ENCODE measurements around the gene DNM1L. TPM values are rescaled to one million over a fixed set of nuclear protein-coding genes. Genes with fewer than 3 reads are reported as not detected.

DNM1L gene
- polyA plus RNA-seq, 1 experiment: 68.2 TPM

GRCh38 chr12:32780071-32780470, 101.0 kb downstream of the DNM1L start:
- no peak for DNase-seq (ENCODE audit: low read depth, low spot score)
- TF ChIP-seq, protein P1, sequence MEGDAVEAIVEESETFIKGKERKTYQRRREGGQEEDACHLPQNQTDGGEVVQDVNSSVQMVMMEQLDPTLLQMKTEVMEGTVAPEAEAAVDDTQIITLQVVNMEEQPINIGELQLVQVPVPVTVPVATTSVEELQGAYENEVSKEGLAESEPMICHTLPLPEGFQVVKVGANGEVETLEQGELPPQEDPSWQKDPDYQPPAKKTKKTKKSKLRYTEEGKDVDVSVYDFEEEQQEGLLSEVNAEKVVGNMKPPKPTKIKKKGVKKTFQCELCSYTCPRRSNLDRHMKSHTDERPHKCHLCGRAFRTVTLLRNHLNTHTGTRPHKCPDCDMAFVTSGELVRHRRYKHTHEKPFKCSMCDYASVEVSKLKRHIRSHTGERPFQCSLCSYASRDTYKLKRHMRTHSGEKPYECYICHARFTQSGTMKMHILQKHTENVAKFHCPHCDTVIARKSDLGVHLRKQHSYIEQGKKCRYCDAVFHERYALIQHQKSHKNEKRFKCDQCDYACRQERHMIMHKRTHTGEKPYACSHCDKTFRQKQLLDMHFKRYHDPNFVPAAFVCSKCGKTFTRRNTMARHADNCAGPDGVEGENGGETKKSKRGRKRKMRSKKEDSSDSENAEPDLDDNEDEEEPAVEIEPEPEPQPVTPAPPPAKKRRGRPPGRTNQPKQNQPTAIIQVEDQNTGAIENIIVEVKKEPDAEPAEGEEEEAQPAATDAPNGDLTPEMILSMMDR (IDR thresholded peaks at IDR 0.05; ENCODE audit: low read depth, low read length): no peak
- ChIA-PET POLR2A (no interaction called here), CTCF (interaction anchor here (0.6 kb wide), 1 partner anchor 25 kb away, joined by 11 read pairs; no protein-coding TSS in a partner anchor)
- H3K27me3 ChIP-seq (ENCODE audit: control insufficient read depth, insufficient read depth, low read length): no peaks in the 10 kb centered on the region
- H3K9me3 ChIP-seq (ENCODE audit: control insufficient read depth, insufficient read depth, low read length): no peaks in the 10 kb centered on the region
- no peak overlapping the region for H3K4me3 ChIP-seq (ENCODE audit: low read depth, low read length)
- H3K27ac ChIP-seq (ENCODE audit: low read depth, low read length): no peak overlapping the region

- Histone ChIP-seq H3K27me3 (ENCODE audit: control insufficient read depth, insufficient read depth, low read length) (no peaks in the 10 kb centered on the region), H3K27ac (ENCODE audit: low read depth, low read length) (no peak overlapping the region), H3K9me3 (ENCODE audit: control insufficient read depth, insufficient read depth, low read length) (no peaks in the 10 kb centered on the region), H3K4me3 (ENCODE audit: low read depth, low read length) (no peak overlapping the region)
- ChIA-PET POLR2A (no interaction called here), CTCF (no interaction called here)
- TF ChIP-seq, protein P1 (IDR thresholded peaks at IDR 0.05; ENCODE audit: low read depth, low read length): no peak
- DNase-seq (ENCODE audit: low read depth, low spot score): no peak
Measured at GRCh38 chr12:32783029-32783428, 103.9 kb downstream of the DNM1L start.

DNA sequence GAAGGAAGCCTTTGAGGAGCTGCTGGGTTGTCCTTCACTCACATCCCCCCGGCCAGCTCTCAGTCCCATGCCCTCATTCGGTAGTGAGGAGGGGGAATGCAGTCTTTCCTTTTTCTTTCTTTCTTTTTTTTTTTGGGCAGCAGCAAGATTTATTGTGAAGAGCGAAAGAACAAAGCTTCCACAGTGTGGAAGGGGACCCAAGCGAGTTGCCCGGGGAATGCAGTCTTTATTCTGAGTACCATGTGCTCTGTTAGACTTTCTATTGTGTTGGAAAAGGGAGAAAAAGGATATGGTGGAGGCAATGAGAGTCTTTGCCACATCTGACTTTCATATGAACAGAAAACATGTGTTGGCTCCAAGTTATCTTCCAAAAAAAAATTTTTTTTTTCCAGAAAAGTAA, 106.5 kb downstream of the DNM1L start:
- CTCF ChIA-PET: no interaction called here
- TF ChIP-seq, protein P1 (IDR thresholded peaks at IDR 0.05; ENCODE audit: low read depth, low read length): no peak
- no peak for DNase-seq (ENCODE audit: low read depth, low spot score)
- no peak overlapping the region for H3K4me3 ChIP-seq (ENCODE audit: low read depth, low read length)
- POLR2A ChIA-PET: no interaction called here
- H3K9me3 ChIP-seq (ENCODE audit: control insufficient read depth, insufficient read depth, low read length): no peaks in the 10 kb centered on the region
- no peak overlapping the region for H3K27ac ChIP-seq (ENCODE audit: low read depth, low read length)
- no peaks in the 10 kb centered on the region for H3K27me3 ChIP-seq (ENCODE audit: control insufficient read depth, insufficient read depth, low read length)

GRCh38 chr12:32788405-32788804, 109.3 kb downstream of the DNM1L start:
- Histone ChIP-seq H3K9me3 (ENCODE audit: control insufficient read depth, insufficient read depth, low read length) (no peaks in the 10 kb centered on the region), H3K27me3 (ENCODE audit: control insufficient read depth, insufficient read depth, low read length) (no peaks in the 10 kb centered on the region), H3K4me3 (ENCODE audit: low read depth, low read length) (no peak overlapping the region), H3K27ac (ENCODE audit: low read depth, low read length) (no peak overlapping the region)
- TF ChIP-seq, protein P1 (IDR thresholded peaks at IDR 0.05; ENCODE audit: low read depth, low read length): no peak
- CTCF ChIA-PET: no interaction called here
- DNase-seq (ENCODE audit: low read depth, low spot score): no peak
- POLR2A ChIA-PET: no interaction called here

DNA sequence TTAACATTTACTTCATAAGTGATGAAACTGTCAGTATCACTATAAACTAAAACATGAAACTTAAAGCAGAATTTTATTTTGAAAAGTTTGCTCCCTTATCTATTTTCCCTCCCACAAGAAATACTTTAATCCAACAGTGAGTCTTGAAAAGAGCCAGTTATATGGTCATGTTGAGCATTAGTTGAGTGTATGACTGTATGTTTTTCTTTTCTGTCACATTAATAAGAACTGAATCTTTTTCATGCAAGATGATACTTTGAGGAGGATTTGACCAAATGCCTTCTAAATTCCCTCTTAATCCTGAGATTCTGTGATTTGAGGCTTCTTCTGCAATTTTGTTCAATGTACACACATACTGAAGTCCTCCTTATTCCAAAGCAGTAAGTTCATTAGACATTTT, 110.3 kb downstream of the DNM1L start:
- no peak overlapping the region for H3K4me3 ChIP-seq (ENCODE audit: low read depth, low read length)
- CTCF ChIA-PET: no interaction called here
- POLR2A ChIA-PET: no interaction called here
- H3K27me3 ChIP-seq (ENCODE audit: control insufficient read depth, insufficient read depth, low read length): no peaks in the 10 kb centered on the region
- no peak for DNase-seq (ENCODE audit: low read depth, low spot score)
- TF ChIP-seq, protein P1 (IDR thresholded peaks at IDR 0.05; ENCODE audit: low read depth, low read length): no peak
- no peaks in the 10 kb centered on the region for H3K9me3 ChIP-seq (ENCODE audit: control insufficient read depth, insufficient read depth, low read length)
- H3K27ac ChIP-seq (ENCODE audit: low read depth, low read length): no peak overlapping the region
